Panc1 (cell line): ENCODE measurements around the gene RPS6KA3. TPM values are rescaled to one million over a fixed set of nuclear protein-coding genes. Genes with fewer than 3 reads are reported as not detected.

Experiments
- ATAC-seq: fragments of 200-7000 bp; cut with Tn5 transposase; 2 replicates; pipeline ENCODE4 v1.9.1; 2020; ENCODE audit warnings: mild to moderate bottlenecking, moderate library complexity
- BruUV-seq: library from RNA; stranded (reverse); fragments of 400-500 nt; replicated peaks from 2 replicates; lab custom pipeline; 2021; lab: Mats Ljungman, UMichigan
- CTCF ChIA-PET: fragments of 300-600 bp; sonication (Branson Sonifier 250); formaldehyde crosslinking; loops from one replicate; lab custom pipeline; 2022; ENCODE audit warnings: antibody characterized with exemption; lab: Charles Lee
- POLR2A ChIA-PET: fragments of 300-600 bp; sonication (Branson Sonifier 250); formaldehyde crosslinking; loops from one replicate; lab custom pipeline; 2022; ENCODE audit warnings: antibody characterized with exemption; lab: Charles Lee
- DNase-seq: peaks from one replicate; pipeline ENCODE4 v3.0.0-alpha.2; 2010; ENCODE audit warnings: low read depth, low spot score
- H3K27ac ChIP-seq: 2 replicates; pipeline ENCODE4 v1.5.1; 2011; ENCODE audit warnings: mild to moderate bottlenecking, low read length, inconsistent platforms
- H3K27me3 ChIP-seq: fragments of 200-500 bp; sonication (Bioruptor generic); 2 replicates; pipeline ENCODE4 v1.6.0; 2014; ENCODE audit warnings: low read length, inconsistent platforms; ENCODE audit not compliant: control insufficient read depth, insufficient read depth
- H3K36me3 ChIP-seq: fragments of 200-500 bp; sonication (Bioruptor generic); 2 replicates; pipeline ENCODE4 v1.5.1; 2014; ENCODE audit warnings: inconsistent platforms, mild to moderate bottlenecking, low read length, moderate library complexity; ENCODE audit not compliant: control insufficient read depth, insufficient read depth
- H3K4me1 ChIP-seq: 2 replicates; pipeline ENCODE4 v1.5.1; 2011; ENCODE audit warnings: inconsistent platforms, mild to moderate bottlenecking, low read length, moderate library complexity; ENCODE audit not compliant: control insufficient read depth, insufficient read depth
- H3K4me3 ChIP-seq, 2 experiments: 2 replicates each; pipeline ENCODE4 v1.5.1; 2011 to 2012; ENCODE audit warnings: low read depth in 2 of 2, low read length in 2 of 2, mild to moderate bottlenecking in 2 of 2, inconsistent platforms in 1 of 2, moderate library complexity in 1 of 2
- H3K9me3 ChIP-seq: fragments of 200-500 bp; sonication (Bioruptor generic); 2 replicates; pipeline ENCODE4 v1.5.1; 2014; ENCODE audit warnings: low read depth, mild to moderate bottlenecking, inconsistent platforms, low read length, moderate library complexity; ENCODE audit not compliant: control insufficient read depth, insufficient read depth
- CTCF ChIP-seq: fragments of 450-650 bp; IDR thresholded peaks from 2 replicates; pipeline ENCODE4 v1.5.1; 2017; ENCODE audit warnings: mild to moderate bottlenecking
- POLR2AphosphoS5 ChIP-seq: IDR thresholded peaks from 2 replicates; pipeline ENCODE4 v1.6.1; 2012; ENCODE audit warnings: mild to moderate bottlenecking, low read depth, low read length, moderate library complexity
- REST ChIP-seq, 2 experiments: IDR thresholded peaks; 2 replicates each; pipeline ENCODE4 v1.6.1; 2011 to 2012; ENCODE audit warnings: low read depth in 2 of 2, control low read depth in 1 of 2, low read length in 1 of 2, mild to moderate bottlenecking in 1 of 2, moderate library complexity in 1 of 2; ENCODE audit not compliant: insufficient read depth in 1 of 2
- SIN3A ChIP-seq: IDR thresholded peaks from 2 replicates; pipeline ENCODE4 v1.6.1; 2012; ENCODE audit warnings: low read depth, mild to moderate bottlenecking, low read length, moderate library complexity, borderline replicate concordance; ENCODE audit not compliant: insufficient read depth
- TCF7L2 ChIP-seq: IDR thresholded peaks from 2 replicates; pipeline ENCODE4 v1.6.1; 2011; ENCODE audit warnings: mild to moderate bottlenecking, low read depth, low read length, inconsistent platforms
- in situ Hi-C: cut with HindIII; loops from 2 replicates; pipeline ENCODE4 v1.10.0; 2016; ENCODE audit warnings: low sequenced_read_pairs, low pct_unique_long_range_greater_than_20kb
- intact Hi-C: fragments of 100-400 bp; cut with micrococcal nuclease; formaldehyde crosslinking; loops from one replicate; pipeline ENCODE4 v1.10.0; 2022; ENCODE audit not compliant: unreplicated experiment
- total RNA-seq: library from RNA; stranded (reverse); gene quantifications from one replicate; pipeline ENCODE4 v1.2.1, GENCODE V29; 2021; ENCODE audit not compliant: unreplicated experiment

Gene RPS6KA3
- total RNA-seq, 1 experiment from 2014 or later, result 40.5 TPM

GRCh38 chrX:20218836-20219505, 47.7 kb downstream of the RPS6KA3 start:
- no TSS peak for BruUV-seq
- ChIA-PET CTCF (no interaction called here), POLR2A (no interaction called here)
- TF ChIP-seq REST (IDR thresholded peaks at IDR 0.05; ENCODE audit: insufficient read depth in 1 of 2, low read depth in 2 of 2, low read length in 1 of 2), result no peak
- TF ChIP-seq CTCF, result peak; percentile 17; the same call in 1 of the 2 replicates
- Histone ChIP-seq H3K4me3 (no peak overlapping the region), H3K27me3 (no peaks in the 10 kb centered on the region), H3K36me3 (no peaks in the 10 kb centered on the region), H3K4me1 (no peaks in the 10 kb centered on the region), H3K27ac (no peak overlapping the region), H3K9me3 (no peaks in the 10 kb centered on the region)
- intact Hi-C loops (no loop called here), in situ Hi-C loops (no loop called here)
- DNase-seq (no peak), ATAC-seq (no peak)

GRCh38 chrX:20217906-20218305, 48.8 kb downstream of the RPS6KA3 start:
- Histone ChIP-seq H3K9me3 (no peaks in the 10 kb centered on the region), H3K36me3 (no peaks in the 10 kb centered on the region), H3K4me3 (no peak overlapping the region), H3K27ac (no peak overlapping the region), H3K27me3 (no peaks in the 10 kb centered on the region), H3K4me1 (no peaks in the 10 kb centered on the region)
- CTCF ChIA-PET, result no interaction called here
- in situ Hi-C loops, result no loop called here
- intact Hi-C loops, result no loop called here
- BruUV-seq, result no TSS peak
- TF ChIP-seq CTCF (no peak), SIN3A (no peak), REST (IDR thresholded peaks at IDR 0.05; ENCODE audit: insufficient read depth in 1 of 2, low read depth in 2 of 2, low read length in 1 of 2) (no peak), POLR2AphosphoS5 (no peak), TCF7L2 (no peak)
- DNase-seq (no peak), ATAC-seq (no peak)
- POLR2A ChIA-PET, result no interaction called here
